Common myeloid progenitor, CD34-positive (primary cell): Measurements from ENCODE around the gene KRT28.

Experiments
- CTCF ChIA-PET: fragments of 350-600 bp; sonication (Branson Sonifier 250); formaldehyde crosslinking; loops from one replicate; lab custom pipeline; 2021; ENCODE audit warnings: antibody characterized with exemption; lab: Charles Lee
- POLR2A ChIA-PET: fragments of 350-600 bp; sonication (Branson Sonifier 250); formaldehyde crosslinking; loops from one replicate; lab custom pipeline; 2021; ENCODE audit warnings: antibody characterized with exemption; lab: Charles Lee
- DNase-seq, 3 donors: peaks; one replicate each; pipeline versions ENCODE4 v3.0.0 to v3.0.0-alpha.2; 2013
- H3K27ac ChIP-seq, 2 experiments: 1 replicate in 1 of 2; 2 replicates in 1 of 2; pipeline ENCODE4 v1.7.0; 2013; ENCODE audit warnings: inconsistent platforms in 2 of 2, low read length in 2 of 2, mild to moderate bottlenecking in 2 of 2, low read depth in 1 of 2, moderate library complexity in 1 of 2; ENCODE audit not compliant: severe bottlenecking in 2 of 2, insufficient read depth in 1 of 2, poor library complexity in 1 of 2
- H3K27me3 ChIP-seq, 5 experiments: replicated peaks in 2 of 5; 1 replicate in 3 of 5; 2 replicates in 2 of 5; pipeline versions ENCODE4 v1.6.1 to v1.7.0; 2013; ENCODE audit warnings: low read length in 4 of 5, mild to moderate bottlenecking in 2 of 5, moderate library complexity in 2 of 5, inconsistent platforms in 1 of 5; ENCODE audit not compliant: insufficient read depth in 5 of 5, control insufficient read depth in 4 of 5
- H3K36me3 ChIP-seq, 4 experiments: 1 replicate in 2 of 4; 2 replicates in 2 of 4; pipeline versions ENCODE4 v1.6.1 to v1.7.0; 2013; ENCODE audit warnings: low read length in 3 of 4, control low read depth in 1 of 4, mild to moderate bottlenecking in 1 of 4; ENCODE audit not compliant: control insufficient read depth in 4 of 4, insufficient read depth in 4 of 4
- H3K4me1 ChIP-seq, 4 experiments: 1 replicate in 3 of 4; 2 replicates in 1 of 4; pipeline versions ENCODE4 v1.6.1 to v1.7.1; 2013; ENCODE audit warnings: low read length in 3 of 4, mild to moderate bottlenecking in 3 of 4, control low read depth in 1 of 4, inconsistent platforms in 1 of 4, moderate library complexity in 1 of 4; ENCODE audit not compliant: control insufficient read depth in 4 of 4, insufficient read depth in 4 of 4; ENCODE audit errors: control extremely low read depth in 1 of 4
- H3K4me3 ChIP-seq, 7 experiments: 1 replicate in 4 of 7; 2 replicates in 3 of 7; pipeline versions ENCODE4 v1.5.1 to v1.7.0; 2013; ENCODE audit warnings: mild to moderate bottlenecking in 7 of 7, low read length in 6 of 7, moderate library complexity in 6 of 7, inconsistent platforms in 2 of 7, low read depth in 2 of 7, control low read depth in 1 of 7; ENCODE audit not compliant: insufficient read depth in 4 of 7, control insufficient read depth in 1 of 7; ENCODE audit errors: extremely low read depth in 1 of 7
- H3K9me3 ChIP-seq, 5 experiments: 1 replicate in 4 of 5; 2 replicates in 1 of 5; pipeline versions ENCODE4 v1.6.1 to v1.7.1; 2013; ENCODE audit warnings: low read length in 4 of 5, mild to moderate bottlenecking in 2 of 5, inconsistent platforms in 1 of 5, low read depth in 1 of 5, moderate library complexity in 1 of 5; ENCODE audit not compliant: control insufficient read depth in 4 of 5, insufficient read depth in 2 of 5; ENCODE audit errors: control extremely low read depth in 1 of 5
- WGBS: methylation state at CpG from one replicate; pipeline ENCODE4 v1.1.5; 2013; ENCODE audit not compliant: insufficient coverage; 5-methylcytosine and 5-hydroxymethylcytosine counted together

Gene KRT28

DNA sequence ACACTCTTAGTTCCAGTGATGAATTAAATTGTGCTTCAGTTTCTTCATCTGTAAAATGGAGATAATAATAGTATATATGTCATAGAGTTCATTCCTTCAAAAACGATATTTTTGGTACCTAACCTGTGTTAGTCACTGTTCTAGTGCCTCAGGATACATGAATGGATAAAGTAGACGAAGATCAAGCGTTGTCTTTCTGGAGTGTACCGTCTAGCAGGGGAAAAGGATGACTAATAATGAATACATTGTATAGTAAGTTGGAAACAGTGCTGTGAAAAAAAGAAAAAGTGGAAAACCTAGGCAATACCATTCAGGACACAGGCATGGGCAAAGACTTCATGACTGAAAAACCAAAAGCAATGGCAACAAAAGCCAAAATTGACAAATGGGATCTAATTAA, 14.0 kb upstream of the KRT28 start:
- H3K4me1 ChIP-seq = peaks cover 0 to 5% (median 0%) of the 10 kb centered on the region in 4 experiments
- 80% methylated on average over 4 of the region's 4 CpGs for WGBS
- no peak overlapping the region for H3K27ac ChIP-seq
- peaks cover 0 to 10% (median 3%) of the 10 kb centered on the region in 4 experiments for H3K36me3 ChIP-seq
- ChIA-PET CTCF (no interaction called here), POLR2A (no interaction called here)
- peaks cover 13 to 46% (median 30%) of the 10 kb centered on the region in 5 experiments for H3K27me3 ChIP-seq
- H3K4me3 ChIP-seq = no peak overlapping the region
- peaks cover 0 to 5% (median 0%) of the 10 kb centered on the region in 5 experiments for H3K9me3 ChIP-seq
- DNase-seq = no peak

- DNase-seq = no peak
- H3K36me3 ChIP-seq = peaks cover 0 to 9% (median 3%) of the 10 kb centered on the region in 4 experiments
- peaks cover 13 to 56% (median 30%) of the 10 kb centered on the region in 5 experiments for H3K27me3 ChIP-seq
- ChIA-PET CTCF (no interaction called here), POLR2A (no interaction called here)
- peaks cover 0 to 5% (median 0%) of the 10 kb centered on the region in 5 experiments for H3K9me3 ChIP-seq
- no peak overlapping the region for H3K4me3 ChIP-seq
- WGBS = 86% methylated on average over 1 of the region's 3 CpGs
- H3K27ac ChIP-seq = no peak overlapping the region
- no peaks in the 10 kb centered on the region for H3K4me1 ChIP-seq
Observed at GRCh38 chr17:40812639-40813038, 12.9 kb upstream of the KRT28 start.

DNA sequence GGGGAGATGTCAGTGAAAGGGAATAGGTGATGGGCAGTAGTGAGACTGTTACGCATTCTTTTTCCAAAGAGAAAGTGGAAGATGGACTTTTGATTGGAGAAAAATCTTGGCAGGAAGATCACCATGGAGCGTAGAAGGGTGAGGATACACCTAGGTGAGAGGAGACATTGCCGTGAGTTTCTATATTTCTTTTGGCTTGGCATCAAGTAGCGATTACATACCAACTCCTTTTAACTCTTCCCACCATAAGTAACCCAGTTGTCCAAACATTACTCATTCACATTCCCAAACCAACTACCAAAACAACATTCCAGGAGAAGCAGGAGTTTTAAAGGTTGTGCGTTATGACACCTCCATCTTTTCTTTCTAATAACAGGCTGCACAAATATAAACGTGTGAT, 10.7 kb upstream of the KRT28 start:
- no peak for DNase-seq
- Histone ChIP-seq H3K4me3 (no peak overlapping the region), H3K9me3 (peaks cover 0 to 3% (median 0%) of the 10 kb centered on the region in 5 experiments), H3K27ac (no peak overlapping the region), H3K36me3 (no peaks in the 10 kb centered on the region), H3K4me1 (no peaks in the 10 kb centered on the region), H3K27me3 (peaks cover 20 to 77% (median 36%) of the 10 kb centered on the region in 5 experiments)
- ChIA-PET POLR2A (no interaction called here), CTCF (no interaction called here)
- 93% methylated on average over 3 of the region's 6 CpGs for WGBS

DNA sequence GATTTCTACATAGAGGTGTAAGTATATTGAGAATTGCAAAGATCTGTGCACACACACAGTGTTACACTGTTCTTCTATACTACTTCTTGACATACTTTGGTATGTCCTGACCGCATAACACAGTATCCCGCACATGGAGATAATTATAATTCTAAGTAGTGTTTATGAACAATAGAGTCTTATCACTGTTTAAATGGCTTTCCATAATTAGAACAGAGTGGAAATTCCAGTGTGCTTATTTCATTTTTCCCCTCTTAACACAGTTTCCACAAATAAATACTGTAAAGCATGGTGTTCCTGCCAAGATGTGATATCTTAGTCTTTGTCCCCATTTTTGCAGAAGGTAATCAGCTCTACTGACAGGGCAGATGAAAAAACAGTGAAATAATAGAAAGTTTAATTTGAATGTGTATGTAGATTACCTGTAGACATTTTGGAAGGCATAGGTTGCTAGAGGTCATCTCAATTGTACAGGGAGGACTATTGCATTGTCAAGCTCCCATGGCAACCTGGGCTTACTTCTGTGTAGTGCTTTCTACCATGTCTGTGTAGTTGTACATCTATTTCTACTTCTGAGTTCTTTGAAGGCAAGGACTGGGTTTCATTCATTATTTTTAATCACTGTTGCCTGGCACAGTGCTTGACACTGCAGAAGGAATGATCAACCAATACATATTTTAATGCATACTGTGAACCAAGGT, 10.1 kb upstream of the KRT28 start:
- Histone ChIP-seq H3K4me1 (no peaks in the 10 kb centered on the region), H3K4me3 (no peak overlapping the region), H3K27me3 (peaks cover 20 to 83% (median 42%) of the 10 kb centered on the region in 5 experiments), H3K36me3 (no peaks in the 10 kb centered on the region), H3K27ac (no peak overlapping the region), H3K9me3 (peaks cover 0 to 3% (median 0%) of the 10 kb centered on the region in 5 experiments)
- ChIA-PET POLR2A (no interaction called here), CTCF (interaction anchor here (1.1 kb wide), 1 partner anchor 853 kb away, joined by 3 read pairs; no protein-coding TSS in a partner anchor)
- DNase-seq = no peak
- WGBS = no CpG with 5 or more reads among the region's 2 CpGs

GRCh38 chr17:40806131-40806530, 6.4 kb upstream of the KRT28 start:
- CTCF ChIA-PET = interaction anchor here (1.3 to 1.6 kb wide), 2 partner anchors 78 to 857 kb away, joined by 3 to 4 read pairs; no protein-coding TSS in a partner anchor
- WGBS = 85% methylated on average over 2 of the region's 3 CpGs
- Histone ChIP-seq H3K9me3 (peaks cover 0 to 3% (median 0%) of the 10 kb centered on the region in 5 experiments), H3K36me3 (no peaks in the 10 kb centered on the region), H3K4me1 (no peaks in the 10 kb centered on the region), H3K27me3 (peaks cover 21 to 81% (median 30%) of the 10 kb centered on the region in 5 experiments), H3K27ac (no peak overlapping the region), H3K4me3 (no peak overlapping the region)
- POLR2A ChIA-PET = no interaction called here
- no peak for DNase-seq

DNA sequence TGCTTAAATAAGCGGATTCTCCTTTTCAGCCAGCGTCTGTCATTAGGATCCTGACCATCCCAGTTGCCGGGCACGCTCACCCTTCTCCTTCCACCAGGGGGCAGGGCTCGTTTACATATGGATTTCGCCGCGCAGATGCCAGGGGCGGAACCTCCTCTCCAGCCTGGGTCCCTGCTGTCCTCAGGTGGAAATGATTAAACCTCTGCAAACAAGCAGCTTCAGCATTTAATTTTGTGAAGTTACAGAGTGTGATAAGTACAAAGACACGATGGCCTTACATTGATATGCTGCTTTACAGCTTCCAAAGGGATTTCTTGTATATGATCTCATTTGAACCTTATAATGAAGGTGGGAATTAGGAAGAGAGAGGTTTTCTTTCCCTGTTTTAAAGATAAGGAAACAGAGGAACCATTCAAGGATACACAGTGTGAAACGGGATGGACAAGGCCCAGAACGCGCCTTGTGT, 3.9 kb upstream of the KRT28 start:
- WGBS = 20% methylated on average over 8 of the region's 13 CpGs
- H3K4me1 ChIP-seq = no peaks in the 10 kb centered on the region
- ChIA-PET POLR2A (no interaction called here), CTCF (interaction anchor here (0.7 kb wide), 1 partner anchor 8 kb away, joined by 4 read pairs; no protein-coding TSS in a partner anchor)
- H3K36me3 ChIP-seq = no peaks in the 10 kb centered on the region
- no peaks in the 10 kb centered on the region for H3K9me3 ChIP-seq
- no peak overlapping the region for H3K27ac ChIP-seq
- DNase-seq = peak; percentile 58 to 77 (median 76)
- H3K27me3 ChIP-seq = peaks cover 20 to 77% (median 24%) of the 10 kb centered on the region in 5 experiments
- no peak overlapping the region for H3K4me3 ChIP-seq

GRCh38 chr17:40801157-40801556, 1.4 kb upstream of the KRT28 start:
- ChIA-PET CTCF (no interaction called here), POLR2A (no interaction called here)
- peaks cover 19 to 72% (median 23%) of the 10 kb centered on the region in 5 experiments for H3K27me3 ChIP-seq
- WGBS = 79% methylated on average over 2 of the region's 2 CpGs
- H3K36me3 ChIP-seq = no peaks in the 10 kb centered on the region
- H3K27ac ChIP-seq = no peak overlapping the region
- DNase-seq = no peak
- H3K4me3 ChIP-seq = no peak overlapping the region
- H3K4me1 ChIP-seq = no peaks in the 10 kb centered on the region
- H3K9me3 ChIP-seq = no peaks in the 10 kb centered on the region
